Measurements from ENCODE around the gene ZNF770. TPM values are rescaled to one million over a fixed set of nuclear protein-coding genes. Genes with fewer than 3 reads are reported as not detected.

ZNF770 gene
- total RNA-seq, 2 donors from 2014 or later, result 52.3 to 86.1 TPM

GRCh38 chr15:34942363-34942762, 45.7 kb downstream of the ZNF770 start:
- Histone ChIP-seq H3K9ac (ENCODE audit: extremely low read depth, low read length, poor library complexity, severe bottlenecking) (no peak overlapping the region), H3K4me3 (ENCODE audit: low read length) (no peak overlapping the region), H3K27me3 (ENCODE audit: control insufficient read depth, insufficient read depth, low read length, poor library complexity, severe bottlenecking) (no peaks in the 10 kb centered on the region), H3K9me3 (ENCODE audit: control insufficient read depth, low read length) (no peaks in the 10 kb centered on the region), H3K36me3 (ENCODE audit: control insufficient read depth, insufficient read depth, low read length) (peaks cover 80% of the 10 kb centered on the region), H3K4me1 (ENCODE audit: control insufficient read depth, insufficient read depth, low read length) (no peaks in the 10 kb centered on the region), H3K27ac (ENCODE audit: low read depth, low read length) (no peak overlapping the region)
- no peak for TF ChIP-seq CTCF (conservative IDR thresholded peaks at IDR 0.05)
- no peak overlapping the region for H3K27ac Mint-ChIP-seq
- no peaks in the 10 kb centered on the region for H3K27me3 Mint-ChIP-seq (ENCODE audit: insufficient read depth)
- WGBS, 2 experiments (ENCODE audit: insufficient coverage in 1 of 2, insufficient read length in 1 of 2), result 95 to 98% methylated on average over 5 to 6 of the region's 6 CpGs
- no peak for DNase-seq
- peaks cover 57% of the 10 kb centered on the region for H3K36me3 Mint-ChIP-seq (ENCODE audit: low read depth)
- H3K4me3 Mint-ChIP-seq, result no peak overlapping the region
- peaks cover 4% of the 10 kb centered on the region for H3K9me3 Mint-ChIP-seq
- H3K4me1 Mint-ChIP-seq, result no peaks in the 10 kb centered on the region

DNA sequence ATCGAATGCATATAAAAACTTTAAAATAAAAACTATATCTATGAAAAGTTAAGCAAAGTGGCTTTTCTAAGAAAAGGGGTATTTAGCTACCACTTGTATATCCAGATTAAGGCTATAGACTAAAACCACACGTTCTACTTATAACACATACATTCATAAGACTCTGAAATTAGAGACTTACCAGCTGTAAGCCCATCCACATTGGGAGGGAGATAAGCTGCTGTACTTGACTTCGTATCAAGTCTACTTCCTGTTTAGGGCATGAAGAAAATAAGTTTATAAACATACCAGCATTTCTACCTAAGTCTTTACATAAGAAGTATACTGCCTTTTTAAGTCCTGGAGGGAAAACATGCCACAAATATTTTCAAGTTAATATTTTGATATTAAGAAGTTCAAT, 46.3 kb downstream of the ZNF770 start:
- Histone ChIP-seq H3K9me3 (ENCODE audit: control insufficient read depth, low read length) (no peaks in the 10 kb centered on the region), H3K36me3 (ENCODE audit: control insufficient read depth, insufficient read depth, low read length) (peaks cover 86% of the 10 kb centered on the region), H3K4me1 (ENCODE audit: control insufficient read depth, insufficient read depth, low read length) (no peaks in the 10 kb centered on the region), H3K27me3 (ENCODE audit: control insufficient read depth, insufficient read depth, low read length, poor library complexity, severe bottlenecking) (no peaks in the 10 kb centered on the region), H3K4me3 (ENCODE audit: low read length) (no peak overlapping the region), H3K9ac (ENCODE audit: extremely low read depth, low read length, poor library complexity, severe bottlenecking) (no peak overlapping the region), H3K27ac (ENCODE audit: low read depth, low read length) (no peak overlapping the region)
- Mint-ChIP-seq H3K36me3 (ENCODE audit: low read depth) (peaks cover 57% of the 10 kb centered on the region), H3K4me3 (no peak overlapping the region), H3K9me3 (peaks cover 4% of the 10 kb centered on the region), H3K4me1 (no peaks in the 10 kb centered on the region), H3K27ac (no peak overlapping the region), H3K27me3 (ENCODE audit: insufficient read depth) (no peaks in the 10 kb centered on the region)
- DNase-seq, result no peak
- no peak for TF ChIP-seq CTCF (conservative IDR thresholded peaks at IDR 0.05)
- 100% methylated on average over 2 of the region's 3 CpGs; no CpG with 5 or more reads in 1 of the 2 experiments for WGBS, 2 experiments (ENCODE audit: insufficient coverage in 1 of 2, insufficient read length in 1 of 2)

DNA sequence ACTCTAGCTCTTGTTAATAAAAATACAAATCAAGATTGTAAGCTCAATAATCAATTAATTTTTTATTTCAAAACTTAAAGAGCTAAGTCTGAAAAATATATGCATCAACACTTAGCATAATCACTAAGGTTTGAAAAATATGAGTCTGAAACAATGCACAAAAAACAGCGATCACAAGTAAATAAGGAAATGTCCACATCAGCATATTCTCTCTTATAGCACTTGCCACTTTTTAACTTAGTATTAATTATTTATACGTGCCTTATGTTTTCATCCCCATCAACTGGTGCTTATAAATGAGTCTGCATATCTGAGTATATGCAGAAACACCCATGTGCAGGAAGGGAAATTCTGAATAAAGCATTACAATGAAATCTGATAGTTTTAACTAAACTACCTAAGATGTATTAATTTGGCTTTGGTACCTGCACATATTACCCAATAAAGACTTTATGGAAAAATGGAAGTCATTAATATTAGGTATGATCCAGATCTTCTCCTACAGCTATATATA, 46.8 kb downstream of the ZNF770 start:
- Histone ChIP-seq H3K27me3 (ENCODE audit: control insufficient read depth, insufficient read depth, low read length, poor library complexity, severe bottlenecking) (no peaks in the 10 kb centered on the region), H3K27ac (ENCODE audit: low read depth, low read length) (no peak overlapping the region), H3K4me3 (ENCODE audit: low read length) (no peak overlapping the region), H3K9ac (ENCODE audit: extremely low read depth, low read length, poor library complexity, severe bottlenecking) (no peak overlapping the region), H3K9me3 (ENCODE audit: control insufficient read depth, low read length) (no peaks in the 10 kb centered on the region), H3K36me3 (ENCODE audit: control insufficient read depth, insufficient read depth, low read length) (peaks cover 90% of the 10 kb centered on the region), H3K4me1 (ENCODE audit: control insufficient read depth, insufficient read depth, low read length) (no peaks in the 10 kb centered on the region)
- Mint-ChIP-seq H3K4me3 (no peak overlapping the region), H3K27me3 (ENCODE audit: insufficient read depth) (no peaks in the 10 kb centered on the region), H3K4me1 (no peaks in the 10 kb centered on the region), H3K9me3 (peaks cover 4% of the 10 kb centered on the region), H3K36me3 (ENCODE audit: low read depth) (peaks cover 58% of the 10 kb centered on the region), H3K27ac (no peak overlapping the region)
- WGBS, 2 experiments (ENCODE audit: insufficient coverage in 1 of 2, insufficient read length in 1 of 2), result 90 to 97% methylated on average over 2 of the region's 2 CpGs
- no peak for DNase-seq
- TF ChIP-seq CTCF (conservative IDR thresholded peaks at IDR 0.05), result no peak

Measured in endodermal cell (in vitro differentiated cells).